Measurements from ENCODE around the gene MRPS14.
A peak's percentile ranks its signal among the peaks of the same experiment; 100 is the strongest.

The MRPS14 gene

DNA sequence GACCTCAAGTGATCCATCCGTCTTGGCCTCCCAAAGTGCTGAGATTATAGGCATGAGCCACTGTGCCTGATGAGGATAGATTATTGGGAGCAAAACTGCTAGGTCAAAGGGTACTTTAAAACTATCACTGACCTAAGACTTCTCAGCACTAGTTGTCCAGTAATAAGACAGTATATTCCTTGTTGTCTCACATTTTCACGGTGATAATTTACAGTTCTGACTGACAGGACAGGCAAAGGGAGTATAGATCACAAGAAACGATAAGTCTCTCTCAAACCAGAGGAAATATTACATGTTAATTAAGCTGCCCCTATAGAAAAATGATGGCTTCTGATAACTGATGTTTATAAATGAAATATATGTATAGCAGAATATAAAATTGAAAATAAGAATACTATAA lies 3.7 kb downstream of the MRPS14 start:
- no peak for DNase-seq (ENCODE audit: low read depth)

DNA sequence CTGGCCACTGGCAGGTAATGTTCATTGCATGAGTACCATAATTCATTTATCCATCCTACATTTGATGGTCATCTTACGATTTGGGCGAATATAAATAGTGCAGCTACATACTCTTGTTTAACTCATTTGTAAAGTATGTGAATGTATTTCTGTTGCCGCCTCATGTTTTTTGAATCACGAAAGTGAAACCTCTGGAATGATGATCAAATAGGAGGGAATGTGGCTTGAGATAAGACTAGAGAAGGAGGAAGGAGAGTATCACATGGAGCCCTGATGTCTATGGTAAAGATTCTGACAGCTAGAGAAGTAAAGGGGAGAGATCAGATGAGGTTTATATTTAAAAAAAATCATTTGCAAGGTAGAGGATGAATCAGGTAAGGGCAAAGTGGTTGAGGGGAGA lies 8.0 kb downstream of the MRPS14 start:
- DNase-seq (ENCODE audit: low read depth), result no peak

DNA sequence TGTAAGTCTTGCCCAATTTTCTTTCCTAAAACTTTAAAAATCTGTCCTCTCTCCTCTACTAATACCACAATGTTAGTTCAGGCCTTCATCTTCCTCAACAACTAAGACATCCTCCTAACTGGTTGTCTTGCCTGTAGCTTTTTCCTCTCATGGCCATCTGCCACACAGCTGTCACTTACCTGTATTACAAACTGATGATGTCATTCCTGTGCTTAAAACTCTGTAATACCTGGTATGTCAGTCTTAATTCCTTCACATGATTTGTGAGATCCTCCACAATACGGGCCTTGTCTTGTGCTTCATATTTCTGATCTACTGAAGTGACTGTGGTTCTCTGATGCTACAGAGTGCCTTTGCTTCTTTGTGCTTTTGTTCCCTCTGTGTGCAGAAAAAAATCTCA lies 9.8 kb downstream of the MRPS14 start:
- DNase-seq (ENCODE audit: low read depth), result no peak

DNA sequence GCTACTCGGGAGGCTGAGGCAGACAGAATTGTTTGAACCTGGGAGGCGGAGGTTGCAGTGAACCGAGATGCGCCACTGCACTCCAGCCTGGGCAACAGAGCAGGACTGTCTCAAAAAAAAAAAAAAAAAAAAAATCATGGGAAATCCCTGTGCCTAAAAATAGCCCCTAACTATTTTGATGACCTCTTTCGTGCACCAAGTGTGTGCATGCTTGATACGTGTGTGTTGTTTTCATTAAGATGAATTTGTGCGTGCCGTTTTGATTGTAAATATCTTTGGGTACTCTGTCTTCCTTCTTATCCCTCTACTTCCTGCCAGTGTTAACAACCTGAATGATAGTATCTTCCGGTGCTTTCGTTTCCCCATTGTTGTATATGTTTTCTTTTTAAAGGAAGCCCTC lies 13.7 kb downstream of the MRPS14 start:
- DNase-seq (ENCODE audit: low read depth), result no peak

DNA sequence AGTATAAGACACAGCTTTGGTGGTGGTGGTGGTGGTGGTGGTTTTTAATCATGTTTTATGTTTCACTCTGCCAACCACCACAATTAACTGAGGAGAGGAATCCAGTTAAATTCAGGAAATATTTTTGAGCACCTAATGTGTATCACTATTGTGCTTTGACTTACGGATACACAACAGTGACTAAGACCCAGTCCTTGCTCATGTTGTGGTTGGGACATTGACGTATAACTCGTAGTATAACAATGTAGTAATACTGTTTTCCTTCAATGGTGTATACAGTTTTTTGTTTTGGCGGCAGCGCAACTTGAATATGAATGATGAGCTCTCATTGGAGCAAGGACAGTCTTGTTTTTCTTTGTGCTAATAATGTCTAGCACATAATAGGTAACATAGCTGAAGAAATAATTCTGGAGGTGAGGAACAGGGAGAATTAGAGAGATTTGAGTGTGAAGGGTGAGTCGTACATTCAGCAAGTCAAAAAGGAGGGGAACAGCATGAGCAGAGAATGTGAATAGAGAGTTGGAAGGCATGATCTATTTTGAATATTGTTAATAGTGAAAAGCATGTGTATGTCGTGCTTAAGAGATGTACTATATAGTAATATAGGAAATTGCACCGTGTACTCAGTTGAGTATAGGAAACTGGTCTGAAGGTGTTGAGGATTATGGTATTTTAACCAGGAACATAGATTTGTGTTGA lies 18.0 kb downstream of the MRPS14 start:
- DNase-seq (ENCODE audit: low read depth), result no peak

DNA sequence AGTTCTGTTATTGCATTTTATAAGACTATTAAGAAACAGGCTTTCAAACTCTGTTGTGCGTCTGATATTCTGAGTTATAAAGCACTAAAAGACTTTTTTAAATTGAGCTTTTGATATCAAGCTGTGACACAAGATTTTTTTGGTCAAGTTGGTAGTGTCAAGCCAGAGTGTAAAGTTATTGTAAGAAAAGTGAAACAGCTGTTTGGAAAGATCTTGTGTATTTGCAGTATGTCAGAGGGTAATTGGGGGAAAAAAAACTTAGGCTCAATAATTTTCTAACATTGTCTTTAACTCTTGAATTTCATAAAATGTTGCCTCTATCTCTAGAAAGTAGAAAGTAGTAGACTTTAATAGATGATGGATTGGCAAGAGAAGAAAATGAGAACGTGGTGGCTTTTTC lies 19.7 kb downstream of the MRPS14 start:
- no peak for DNase-seq (ENCODE audit: low read depth)

DNA sequence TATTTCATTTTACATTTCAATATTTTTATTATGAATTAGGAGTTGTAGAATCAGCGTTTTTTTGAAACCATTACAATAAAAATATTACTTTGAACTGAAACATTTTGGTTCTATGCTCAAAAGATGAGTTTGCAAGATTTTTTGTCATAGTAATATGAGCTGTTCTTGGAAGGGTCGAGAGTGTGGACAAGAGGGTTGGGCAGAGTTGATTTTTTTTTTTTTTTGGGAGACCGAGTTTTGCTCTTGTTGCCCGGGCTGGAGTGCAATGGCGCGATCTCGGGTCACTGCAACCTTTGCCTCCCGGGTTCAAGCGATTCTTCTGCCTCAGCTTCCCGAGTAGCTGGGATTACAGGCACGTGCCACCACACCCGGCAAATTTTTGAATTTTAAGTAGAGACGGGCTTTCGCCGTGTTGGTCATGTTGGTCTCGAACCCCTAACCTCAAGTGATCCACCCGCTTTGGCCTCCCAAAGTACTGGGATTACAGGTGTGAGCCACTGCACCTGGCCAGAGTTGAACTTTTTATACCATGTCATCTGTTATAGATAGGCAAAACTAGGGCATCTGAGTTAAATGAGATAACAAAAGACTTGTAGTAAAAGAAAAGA lies 20.2 kb downstream of the MRPS14 start:
- DNase-seq (ENCODE audit: low read depth), result no peak

DNA sequence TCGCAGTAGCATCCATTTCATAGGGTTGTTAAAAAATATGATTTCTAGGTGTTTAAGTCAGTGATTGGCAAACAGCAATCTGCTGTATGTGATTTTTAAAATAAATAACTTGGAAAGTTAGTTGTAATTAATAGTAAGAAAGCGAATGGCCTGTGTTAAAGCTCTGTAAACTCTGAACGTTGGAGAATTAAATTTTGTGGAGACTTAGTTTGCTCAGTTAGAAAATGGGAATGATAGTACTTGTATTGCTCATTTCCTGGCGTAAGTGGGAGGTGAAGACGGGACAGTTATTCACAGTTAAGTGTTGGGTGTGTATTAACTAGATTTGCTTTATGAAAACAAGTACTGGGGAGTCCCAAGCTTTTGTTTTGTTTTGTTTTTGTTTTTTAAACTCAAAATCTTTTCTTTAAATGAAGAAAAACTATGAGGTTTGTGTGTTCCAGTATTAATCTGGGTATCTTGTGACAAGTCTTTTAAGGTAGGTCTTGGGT lies 22.5 kb downstream of the MRPS14 start:
- DNase-seq (ENCODE audit: low read depth), result no peak

DNA sequence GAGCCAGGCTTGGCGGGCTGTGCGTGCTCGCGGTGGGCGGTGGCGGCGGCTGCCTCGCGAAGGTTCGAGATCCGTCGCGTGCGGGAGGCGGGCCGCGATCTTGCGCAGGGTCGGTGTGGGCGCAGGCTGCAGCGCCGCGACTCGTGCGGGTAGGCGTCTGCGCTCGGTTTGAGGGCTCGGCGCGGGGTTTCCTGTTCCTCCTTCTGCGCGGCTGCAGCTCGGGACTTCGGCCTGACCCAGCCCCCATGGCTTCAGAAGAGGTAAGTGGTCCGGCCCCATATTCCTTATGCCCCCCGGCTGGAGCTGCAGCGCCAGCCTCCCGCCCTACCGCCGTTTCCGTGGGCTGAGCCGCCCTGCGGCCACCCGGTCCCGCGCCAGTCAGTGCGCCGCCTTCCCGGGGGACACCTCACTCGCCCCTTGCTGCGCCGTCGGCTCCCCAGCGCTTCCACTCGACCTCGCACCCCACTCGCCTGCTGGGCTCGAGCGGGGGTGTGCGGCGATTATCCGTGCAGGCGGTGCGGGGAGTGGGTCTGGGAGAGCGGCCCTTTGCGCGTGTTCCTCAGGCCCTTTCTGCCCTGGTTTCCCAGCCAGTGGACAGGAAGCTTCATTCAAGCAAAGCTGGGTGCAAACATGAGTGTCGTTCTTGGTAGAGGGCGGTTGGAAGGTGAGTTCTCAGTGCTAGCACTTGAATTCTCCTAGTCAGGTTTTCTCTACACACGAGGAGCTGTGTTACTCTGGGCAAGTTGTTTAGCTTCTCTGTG lies 23.1 kb downstream of the MRPS14 start, which contains the start of gene CACYBP:
Gene CACYBP (plus strand): TSS at position 12 of the 761 bp plus-strand sequence. CDS start 234 bp downstream, at position 246.
- DNase-seq (ENCODE audit: low read depth), result no peak

DNA sequence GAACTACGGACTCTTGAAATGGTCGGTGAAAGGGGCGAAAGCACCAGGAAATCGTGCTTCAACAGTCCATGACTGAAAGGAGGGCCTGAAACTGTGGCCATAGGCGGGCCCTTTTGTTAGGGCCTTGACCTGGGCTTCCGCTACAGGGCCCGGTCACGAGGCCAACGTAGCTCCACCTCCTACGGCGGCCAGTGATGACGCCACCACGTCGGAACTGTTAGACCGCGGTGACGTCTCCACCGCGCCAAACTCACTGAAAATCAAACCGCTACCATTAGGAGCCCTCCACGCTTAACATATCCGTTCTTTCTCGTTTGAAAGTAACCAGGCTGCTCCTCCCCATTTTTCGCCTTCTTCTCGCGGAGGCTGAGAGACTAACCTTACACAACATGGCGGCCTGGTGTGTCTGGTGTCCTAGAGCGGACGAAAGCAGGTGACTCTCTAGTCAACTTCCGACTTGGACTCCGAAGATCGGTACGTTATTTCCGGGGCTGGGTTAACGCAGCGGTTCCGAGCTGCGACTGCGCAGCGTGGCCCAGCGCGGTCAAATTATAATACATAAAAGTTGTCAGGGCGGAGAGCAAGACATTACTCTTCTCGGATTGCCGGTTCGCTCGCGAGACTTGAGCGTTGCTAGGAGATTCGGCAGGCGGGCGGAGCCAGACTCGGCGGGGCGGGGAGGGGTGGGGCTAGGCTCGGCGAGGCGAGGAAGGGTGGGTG lies 23.8 kb downstream of the MRPS14 start:
- peak; percentile 95 for DNase-seq (ENCODE audit: low read depth)

DNA sequence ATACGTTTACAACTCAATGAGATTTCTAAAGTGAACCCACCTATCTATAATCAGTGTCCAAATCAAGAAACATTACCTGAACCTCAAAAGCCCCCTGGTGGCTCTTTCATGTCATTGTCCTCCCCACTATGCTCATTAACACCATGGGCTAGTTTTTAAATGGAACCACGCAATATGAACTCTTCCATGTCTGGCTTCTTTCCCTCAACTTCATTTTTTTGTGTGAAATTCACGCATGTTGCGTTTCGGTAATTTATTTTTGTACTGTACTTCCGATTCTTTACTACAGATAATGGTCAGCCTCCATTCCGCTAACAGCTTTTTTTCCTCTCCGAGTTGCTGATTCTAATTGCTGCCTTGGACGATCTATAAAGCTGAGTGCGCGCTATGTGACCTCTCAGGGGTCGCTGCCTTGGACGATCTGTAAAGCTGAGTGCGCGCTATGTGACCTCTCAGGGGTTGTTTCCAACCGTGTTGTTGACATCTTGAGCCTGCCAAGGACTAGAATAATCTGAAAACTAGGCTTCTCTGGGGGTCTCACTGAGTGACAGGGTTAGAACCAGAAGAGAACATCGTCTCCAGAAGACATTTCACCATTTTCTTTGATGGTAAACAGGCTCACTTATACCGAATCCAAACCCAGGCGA lies 24.5 kb downstream of the MRPS14 start:
- DNase-seq (ENCODE audit: low read depth), result peak; percentile 28

DNA sequence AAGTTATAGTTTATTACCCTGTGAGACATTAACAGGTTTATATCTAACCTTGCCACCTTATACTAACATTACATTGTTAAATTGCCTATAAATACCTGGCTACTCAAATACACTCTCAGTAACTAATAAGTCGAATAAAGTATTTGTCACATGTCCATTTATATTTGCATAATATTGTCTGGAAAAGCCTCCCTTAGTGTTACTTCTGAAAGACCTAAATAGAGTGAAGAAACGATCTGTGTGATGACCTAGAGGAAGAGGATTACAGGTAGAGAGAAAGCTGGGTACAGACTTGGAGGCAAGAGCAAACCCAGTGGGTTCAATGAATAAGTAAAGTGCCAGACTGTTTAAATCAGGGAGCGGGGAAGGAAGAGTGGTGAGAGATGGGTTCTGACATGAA lies 26.2 kb downstream of the MRPS14 start:
- DNase-seq (ENCODE audit: low read depth), result no peak

DNA sequence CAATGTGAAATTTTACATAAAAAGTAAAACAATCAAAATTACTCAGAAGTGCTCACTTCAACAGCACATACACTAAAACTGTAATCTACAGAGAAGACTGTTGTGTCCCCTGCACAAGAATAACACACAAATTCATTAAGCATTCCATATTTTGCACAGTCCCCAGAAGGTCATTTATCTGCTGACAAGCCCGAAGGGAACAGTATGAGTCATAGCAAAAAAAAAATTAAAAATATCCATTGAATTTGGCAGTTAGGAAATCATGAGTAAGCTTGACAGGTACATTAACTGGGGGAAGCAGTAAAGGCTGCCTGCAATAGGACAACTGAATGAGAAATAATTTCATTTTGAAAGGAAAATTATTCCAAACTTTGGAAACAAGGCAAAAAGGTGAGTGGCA lies 26.7 kb downstream of the MRPS14 start:
- DNase-seq (ENCODE audit: low read depth), result no peak

DNA sequence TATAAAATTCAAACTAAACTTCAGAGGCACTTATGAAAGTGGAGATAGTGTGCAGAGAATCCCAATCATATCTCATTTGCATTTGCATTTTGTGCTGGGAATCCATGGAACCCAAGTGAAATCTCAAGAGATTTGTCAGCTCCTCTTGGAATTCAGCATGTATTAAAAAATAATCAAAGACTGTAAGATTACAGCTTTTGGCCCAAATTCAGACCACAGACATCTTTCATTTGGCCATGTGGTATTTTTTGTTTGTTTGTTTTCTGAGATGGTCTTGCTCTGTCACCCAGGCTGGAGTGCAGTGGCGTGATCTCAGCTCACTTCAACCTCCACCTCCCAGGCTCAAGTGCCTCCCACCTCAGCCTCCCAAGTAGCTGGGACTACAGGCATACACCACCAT lies 27.3 kb downstream of the MRPS14 start:
- DNase-seq (ENCODE audit: low read depth), result no peak

DNA sequence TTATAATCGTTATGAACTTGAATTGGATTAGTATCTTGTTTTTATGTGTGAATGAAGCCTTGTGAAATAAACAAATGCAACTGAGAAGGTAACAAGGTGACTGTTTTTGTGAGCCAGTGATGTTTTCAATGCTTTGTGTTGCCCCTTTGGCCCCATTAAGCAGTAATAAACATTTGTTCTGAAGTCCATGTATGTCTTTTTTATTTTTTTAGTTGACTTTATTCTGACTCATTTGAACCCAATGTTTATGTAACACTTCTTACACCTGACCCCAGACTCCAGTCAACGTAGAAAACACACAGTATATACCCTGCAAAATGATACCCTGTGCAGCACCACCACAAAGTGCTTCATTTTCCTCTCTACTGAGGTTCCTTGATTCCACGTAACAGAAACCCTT lies 28.1 kb downstream of the MRPS14 start:
- DNase-seq (ENCODE audit: low read depth), result no peak

DNA sequence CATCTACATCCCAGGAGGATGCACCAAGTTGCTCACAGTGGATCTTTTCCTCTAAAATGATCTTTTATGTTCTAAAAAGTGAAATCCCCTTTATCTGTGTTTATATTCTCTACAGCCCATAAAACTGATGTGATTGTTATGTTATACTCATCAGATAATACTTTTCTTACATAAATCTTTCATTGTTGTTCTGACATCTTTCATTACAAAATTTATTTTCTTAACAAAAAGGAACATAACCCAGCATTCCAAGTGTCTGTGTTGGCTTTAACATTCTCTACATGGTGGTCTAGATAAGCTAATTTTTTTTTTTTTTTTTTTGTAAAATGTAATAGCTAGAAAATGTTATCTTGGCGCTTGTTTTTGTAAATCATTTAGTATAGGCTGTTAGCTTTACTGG lies 31.8 kb downstream of the MRPS14 start:
- no peak for DNase-seq (ENCODE audit: low read depth)

DNA sequence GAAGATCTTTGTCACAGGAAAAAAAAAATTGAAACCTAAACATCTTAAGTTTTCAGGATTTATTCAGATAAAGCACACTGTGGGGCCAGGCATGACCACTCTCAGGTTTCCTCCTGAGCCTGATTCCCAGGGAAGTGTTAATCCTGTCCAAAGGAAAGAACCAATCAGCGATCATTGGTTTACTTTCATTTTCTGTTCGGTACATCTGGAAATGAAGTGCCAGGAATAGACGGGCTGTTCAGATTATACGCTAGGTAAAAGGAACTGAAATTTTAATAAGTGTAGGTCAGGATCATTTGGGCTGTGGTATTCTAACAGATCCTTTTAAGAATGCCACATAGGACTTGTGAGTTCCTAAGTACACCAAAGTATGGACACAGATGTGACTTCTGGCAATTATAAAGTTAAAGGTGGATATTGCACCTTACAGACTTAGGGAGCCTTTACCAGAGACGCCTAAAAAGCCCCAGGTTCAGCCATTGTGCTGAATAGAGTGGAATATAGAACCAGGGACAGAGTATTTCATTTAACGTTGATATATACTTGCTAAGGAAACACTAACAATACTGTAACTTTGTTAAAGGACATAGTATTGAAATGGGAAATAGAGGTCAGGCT lies 32.7 kb downstream of the MRPS14 start:
- no peak for DNase-seq (ENCODE audit: low read depth)

DNA sequence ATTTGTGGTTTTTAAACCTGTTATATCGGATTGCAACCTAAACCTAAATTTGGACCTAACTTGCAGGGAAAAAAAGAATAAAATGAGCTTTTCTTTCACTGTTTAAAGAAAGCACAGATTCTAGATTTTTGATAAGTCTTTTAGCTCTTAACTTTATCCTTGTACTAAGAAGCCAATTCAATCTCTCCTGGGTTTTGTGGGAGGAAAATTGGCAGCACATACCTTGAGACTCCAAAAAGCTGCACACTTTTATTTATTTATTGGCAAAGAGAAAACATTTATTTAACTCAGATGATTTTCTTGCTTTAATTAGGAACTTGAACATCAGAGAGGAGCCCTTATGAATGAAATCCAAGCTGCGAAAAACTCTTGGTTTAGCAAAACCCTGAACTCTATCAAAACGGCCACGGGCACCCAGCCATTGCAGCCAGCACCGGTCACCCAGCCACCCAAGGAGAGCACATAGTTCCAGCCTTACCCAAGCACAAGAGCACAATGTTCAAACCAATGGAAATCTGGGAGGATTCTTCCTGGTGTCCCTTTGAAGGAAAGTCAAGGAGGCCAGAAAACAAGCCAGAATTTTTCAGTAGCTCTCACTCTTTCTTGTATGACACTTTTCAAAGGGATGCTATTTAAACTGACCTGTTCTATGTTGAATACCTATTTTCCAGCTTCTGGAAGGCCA lies 33.5 kb downstream of the MRPS14 start:
- no peak for DNase-seq (ENCODE audit: low read depth)

DNA sequence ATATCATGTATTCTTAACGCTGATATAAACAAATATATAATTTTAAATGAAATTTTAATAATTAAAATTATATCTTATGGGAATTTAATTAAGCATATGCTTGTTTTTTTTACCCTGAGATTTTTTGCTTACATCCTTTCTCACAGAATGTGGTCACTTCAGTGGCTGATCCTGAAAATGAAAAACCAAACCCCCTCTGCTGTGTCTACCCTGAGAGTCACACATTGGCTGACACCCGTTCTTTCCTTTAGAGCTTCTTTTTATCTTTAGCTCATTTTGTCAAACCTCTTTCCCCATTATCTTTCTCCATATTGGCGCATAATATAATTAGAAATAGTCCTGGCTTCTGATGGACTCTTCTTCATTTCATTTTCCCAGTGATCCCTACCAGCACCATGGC lies 34.2 kb downstream of the MRPS14 start:
- DNase-seq (ENCODE audit: low read depth), result no peak

DNA sequence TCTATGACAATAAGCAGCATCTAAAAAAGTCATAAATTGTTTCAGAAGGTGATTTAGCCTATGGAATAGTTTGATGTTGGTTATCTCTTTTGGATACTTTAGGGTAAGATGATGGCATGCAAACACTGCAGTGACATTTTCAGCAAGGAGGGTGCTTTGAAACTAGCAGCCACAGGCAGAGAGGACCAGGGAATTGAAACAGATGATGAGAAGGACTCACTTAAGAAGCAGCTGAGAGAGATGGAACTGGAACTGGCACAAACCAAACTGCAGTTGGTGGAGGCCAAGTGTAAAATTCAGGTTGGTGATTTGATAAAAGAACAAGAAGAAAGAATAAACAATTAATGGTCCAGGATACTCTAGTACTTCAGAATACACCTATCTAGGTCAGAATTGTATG lies 34.7 kb downstream of the MRPS14 start:
- DNase-seq (ENCODE audit: low read depth), result no peak

DNA sequence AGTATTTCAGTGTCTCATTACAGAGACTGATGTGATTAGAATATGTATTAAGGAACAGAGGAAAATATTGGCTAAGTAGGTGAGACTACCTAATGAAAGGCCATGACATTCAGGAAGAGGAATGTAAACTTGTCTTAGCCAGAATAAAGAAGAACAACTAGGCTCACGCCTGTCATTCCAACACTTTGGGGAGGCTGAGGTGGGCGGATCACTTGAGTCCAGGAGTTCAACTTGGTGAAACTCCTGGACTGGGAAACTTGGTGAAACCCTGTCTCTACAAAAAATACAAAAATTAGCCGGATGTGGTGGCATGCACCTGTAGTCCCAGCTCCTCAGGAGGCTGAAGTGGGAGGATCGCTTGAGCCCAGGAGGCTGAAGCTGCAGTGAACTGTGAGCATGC lies 38.3 kb downstream of the MRPS14 start:
- DNase-seq (ENCODE audit: low read depth), result no peak

Measured in T-helper 22 cell (primary cell).